ENCODE measurements around the gene USP2.

USP2 gene

GRCh38 chr11:119315131-119316015, 66.1 kb downstream of the USP2 start:
- no peak overlapping the region for H3K4me3 ChIP-seq (ENCODE audit: low read depth, low read length)
- DNase-seq (ENCODE audit: low read depth), result no peak
- no peak for TF ChIP-seq MYC (IDR thresholded peaks at IDR 0.05; ENCODE audit: low read depth, low read length)
- TF ChIP-seq CTCF (IDR thresholded peaks at IDR 0.05; ENCODE audit: low read depth, low read length), result no peak
- TF ChIP-seq POLR2A (IDR thresholded peaks at IDR 0.05; ENCODE audit: extremely low read depth, insufficient read length), result no peak
- no peak for TF ChIP-seq MAX (IDR thresholded peaks at IDR 0.05; ENCODE audit: low read depth, low read length)

GRCh38 chr11:119314726-119315125, 66.8 kb downstream of the USP2 start:
- DNase-seq (ENCODE audit: low read depth), result no peak
- H3K4me3 ChIP-seq (ENCODE audit: low read depth, low read length), result no peak overlapping the region
- no peak for TF ChIP-seq POLR2A (IDR thresholded peaks at IDR 0.05; ENCODE audit: extremely low read depth, insufficient read length)
- TF ChIP-seq CTCF (IDR thresholded peaks at IDR 0.05; ENCODE audit: low read depth, low read length), result no peak
- TF ChIP-seq MYC (IDR thresholded peaks at IDR 0.05; ENCODE audit: low read depth, low read length), result no peak
- no peak for TF ChIP-seq MAX (IDR thresholded peaks at IDR 0.05; ENCODE audit: low read depth, low read length)

GRCh38 chr11:119310682-119311052, 70.8 kb downstream of the USP2 start:
- H3K4me3 ChIP-seq (ENCODE audit: low read depth, low read length), result no peak overlapping the region
- no peak for DNase-seq (ENCODE audit: low read depth)
- TF ChIP-seq POLR2A (IDR thresholded peaks at IDR 0.05; ENCODE audit: extremely low read depth, insufficient read length) (no peak), CTCF (IDR thresholded peaks at IDR 0.05; ENCODE audit: low read depth, low read length) (no peak), MAX (IDR thresholded peaks at IDR 0.05; ENCODE audit: low read depth, low read length) (no peak)

GRCh38 chr11:119309953-119310681, 71.4 kb downstream of the USP2 start:
- no peak for TF ChIP-seq MAX (IDR thresholded peaks at IDR 0.05; ENCODE audit: low read depth, low read length)
- DNase-seq (ENCODE audit: low read depth), result no peak
- no peak overlapping the region for H3K4me3 ChIP-seq (ENCODE audit: low read depth, low read length)

- no peak overlapping the region for H3K4me3 ChIP-seq (ENCODE audit: low read depth, low read length)
- TF ChIP-seq CTCF (IDR thresholded peaks at IDR 0.05; ENCODE audit: low read depth, low read length), result no peak
- TF ChIP-seq POLR2A (IDR thresholded peaks at IDR 0.05; ENCODE audit: extremely low read depth, insufficient read length), result no peak
- no peak for TF ChIP-seq MAX (IDR thresholded peaks at IDR 0.05; ENCODE audit: low read depth, low read length)
- no peak for TF ChIP-seq MYC (IDR thresholded peaks at IDR 0.05; ENCODE audit: low read depth, low read length)
- DNase-seq (ENCODE audit: low read depth), result no peak
Measured at GRCh38 chr11:119309411-119309810, 72.1 kb downstream of the USP2 start.

- TF ChIP-seq CTCF (IDR thresholded peaks at IDR 0.05; ENCODE audit: low read depth, low read length) (no peak), MAX (IDR thresholded peaks at IDR 0.05; ENCODE audit: low read depth, low read length) (no peak), MYC (IDR thresholded peaks at IDR 0.05; ENCODE audit: low read depth, low read length) (no peak), POLR2A (IDR thresholded peaks at IDR 0.05; ENCODE audit: extremely low read depth, insufficient read length) (no peak)
- H3K4me3 ChIP-seq (ENCODE audit: low read depth, low read length), result no peak overlapping the region
- DNase-seq (ENCODE audit: low read depth), result no peak
Measured at GRCh38 chr11:119307974-119308373, 73.5 kb downstream of the USP2 start.

All from NB4 (cell line).